ENCODE data around the gene VNN1.
A peak's percentile ranks its signal among the peaks of the same experiment; 100 is the strongest.
"Not testable (repeated sequence)": the region's sequence is repeated elsewhere in the genome, so short reads cannot be mapped to it uniquely, and the experiment has no call there.

VNN1 gene

GRCh38 chr6:132669690-132670291 is 44.1 kb downstream of the VNN1 start:
- peak; percentile 22 for DNase-seq

GRCh38 chr6:132666118-132666517 is 47.7 kb downstream of the VNN1 start:
- DNase-seq, result no peak

GRCh38 chr6:132664309-132665034 is 49.4 kb downstream of the VNN1 start:
- no peak for DNase-seq

GRCh38 chr6:132663661-132664060 is 50.2 kb downstream of the VNN1 start:
- no peak for DNase-seq

GRCh38 chr6:132661906-132662305 is 51.9 kb downstream of the VNN1 start:
- no peak for DNase-seq

- DNase-seq, result no peak
These were observed 54.8 kb downstream of the VNN1 start, which contains the start of gene TAAR1 for GRCh38 chr6:132659082-132659481. Gene TAAR1, minus strand, starts transcription at chr6:132659182. Its CDS starts 13,179 bp downstream, at chr6:132646003.

GRCh38 chr6:132651062-132651461 is 62.8 kb downstream of the VNN1 start:
- DNase-seq, result no peak

- DNase-seq, result no peak
These were observed 63.4 kb downstream of the VNN1 start for GRCh38 chr6:132650429-132650828.

- DNase-seq, result no peak
These were observed 65.0 kb downstream of the VNN1 start for GRCh38 chr6:132648828-132649227.

GRCh38 chr6:132648356-132648755 is 65.5 kb downstream of the VNN1 start:
- no peak for DNase-seq

- no peak for DNase-seq
These were observed 70.3 kb downstream of the VNN1 start for GRCh38 chr6:132643547-132643946.

- not testable (repeated sequence) for DNase-seq
These were observed 76.7 kb downstream of the VNN1 start for GRCh38 chr6:132637135-132637534.

- DNase-seq, result not testable (repeated sequence)
These were observed 77.9 kb downstream of the VNN1 start for GRCh38 chr6:132635906-132636305.

GRCh38 chr6:132635288-132635687 is 78.6 kb downstream of the VNN1 start:
- not testable (repeated sequence) for DNase-seq

- DNase-seq, result no peak
These were observed 79.1 kb downstream of the VNN1 start for GRCh38 chr6:132634796-132635195.

GRCh38 chr6:132633362-132633761 is 80.5 kb downstream of the VNN1 start:
- DNase-seq, result no peak
